ENCODE results near the gene DCLRE1C. TPM values are rescaled to one million over a fixed set of nuclear protein-coding genes. Genes with fewer than 3 reads are reported as not detected.
A peak's percentile ranks its signal among the peaks of the same experiment; 100 is the strongest.

DCLRE1C gene
- total and polyA plus RNA-seq, 4 donors = 0.93 to 9.9 (median 3.1) TPM

GRCh38 chr10:14959221-14960057 is 5.5 kb upstream of the DCLRE1C start, which contains the start of gene MEIG1:
Gene MEIG1, plus strand, starts transcription at chr10:14959388. Its CDS starts 7,081 bp downstream, at chr10:14966469.
- TF ChIP-seq HNF4G (IDR thresholded peaks at IDR 0.05) (no peak), FOXA1 (IDR thresholded peaks at IDR 0.05) (no peak), GABPA (IDR thresholded peaks at IDR 0.05 in 1 of 2, conservative IDR thresholded peaks at IDR 0.05 in 1 of 2) (peak; percentile 94 to 95), ATF3 (IDR thresholded peaks at IDR 0.05) (no peak), CTCF (IDR thresholded peaks at IDR 0.05; ENCODE audit: low read depth, low read length, missing input control) (no peak), TAF1 (conservative IDR thresholded peaks at IDR 0.05) (peak; percentile 85), YY1 (IDR thresholded peaks at IDR 0.05) (peak; percentile 67), SP1 (IDR thresholded peaks at IDR 0.05) (peak; percentile 34), RAD21 (IDR thresholded peaks at IDR 0.05) (peak; percentile 8 to 20), JUND (IDR thresholded peaks at IDR 0.05) (no peak), REST (IDR thresholded peaks at IDR 0.05) (peak; percentile 97), RXRA (IDR thresholded peaks at IDR 0.05) (peak; percentile 16 to 44), NR2F2 (IDR thresholded peaks at IDR 0.05) (peak; percentile 70), HNF4A (conservative IDR thresholded peaks at IDR 0.05) (peak in 1 of 2 donors; percentile 48), MAX (IDR thresholded peaks at IDR 0.05) (peak; percentile 81), ZBTB33 (IDR thresholded peaks at IDR 0.05) (peak; percentile 86), FOXA2 (IDR thresholded peaks at IDR 0.05) (no peak), EGR1 (IDR thresholded peaks at IDR 0.05; ENCODE audit: low read depth in 2 of 2) (peak in 1 of 2 donors; percentile 46)
- Histone ChIP-seq H3K9ac (ENCODE audit: low read depth in 1 of 2, low read length in 2 of 2) (peak within 1 kb of the TSS; percentile 97 to 99), H3K4me1 (ENCODE audit: control insufficient read depth in 4 of 4, insufficient read depth in 4 of 4, low read length in 3 of 4) (peaks cover 0 to 5% (median 2%) of the 10 kb centered on the region in 4 donors), H3K27me3 (ENCODE audit: control insufficient read depth in 4 of 4, insufficient read depth in 4 of 4, low read length in 3 of 4) (no peaks in the 10 kb centered on the region), H3K4me3 (ENCODE audit: low read depth in 1 of 3, low read length in 3 of 3) (peak within 1 kb of the TSS; percentile 68 to 89 (median 71)), H3K36me3 (ENCODE audit: control insufficient read depth in 4 of 4, insufficient read depth in 3 of 4, low read depth in 1 of 4, low read length in 3 of 4) (no peaks in the 10 kb centered on the region), H3K9me3 (ENCODE audit: control insufficient read depth in 4 of 4, low read length in 3 of 4) (no peaks in the 10 kb centered on the region), H3K27ac (ENCODE audit: low read depth in 1 of 2, low read length in 2 of 2) (peak within 1 kb of the TSS; percentile 94 to 98)
- peak; percentile 98 for DNase-seq (ENCODE audit: low spot score)
- under 1% methylated on average over 60 of the region's 60 CpGs for WGBS
